ENCODE data around the gene HEMK1. TPM values are rescaled to one million over a fixed set of nuclear protein-coding genes. Genes with fewer than 3 reads are reported as not detected.

Gene HEMK1
- total RNA-seq, 2 experiments from 2014 or later, result 27.0 to 30.4 TPM

DNA sequence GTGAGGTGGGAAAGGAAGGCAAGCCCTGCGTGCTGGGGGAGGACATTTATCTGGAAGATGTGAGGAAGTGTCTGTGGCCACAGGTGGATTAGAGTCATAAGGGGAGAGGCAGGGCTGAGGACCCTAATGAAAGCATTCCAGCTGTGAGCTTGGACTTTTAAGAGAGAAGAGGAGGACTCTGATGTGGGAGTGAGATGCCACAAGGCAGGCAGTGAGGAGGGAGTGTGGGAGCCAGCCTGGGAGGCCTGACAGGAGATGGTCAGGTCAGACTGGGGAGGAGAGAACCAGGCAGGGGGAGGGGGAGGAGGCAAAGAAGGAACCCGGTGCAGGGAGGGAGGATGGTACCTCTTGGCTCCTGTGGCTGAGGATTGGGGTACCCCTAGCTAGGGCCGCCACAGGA is 68.6 kb downstream of the HEMK1 start:
- peaks cover 53% of the 10 kb centered on the region for H3K4me1 Mint-ChIP-seq (ENCODE audit: low read depth)
- CTCF ChIA-PET, result interaction anchor here (1.3 to 2.4 kb wide), 2 partner anchors 15 to 22 kb away, joined by 6 to 10 read pairs; partner anchors contain the start of gene MAPKAPK3
- H3K4me3 Mint-ChIP-seq, result no peak overlapping the region
- intact Hi-C loops (cut with micrococcal nuclease), result no loop called here
- H3K27ac Mint-ChIP-seq, result peak overlapping the region; percentile 2
- H3K27me3 Mint-ChIP-seq (ENCODE audit: low read depth), result no peaks in the 10 kb centered on the region
- H3K36me3 Mint-ChIP-seq (ENCODE audit: low read depth), result peaks cover 12% of the 10 kb centered on the region
- no peaks in the 10 kb centered on the region for H3K9me3 Mint-ChIP-seq
- no peak for DNase-seq

DNA sequence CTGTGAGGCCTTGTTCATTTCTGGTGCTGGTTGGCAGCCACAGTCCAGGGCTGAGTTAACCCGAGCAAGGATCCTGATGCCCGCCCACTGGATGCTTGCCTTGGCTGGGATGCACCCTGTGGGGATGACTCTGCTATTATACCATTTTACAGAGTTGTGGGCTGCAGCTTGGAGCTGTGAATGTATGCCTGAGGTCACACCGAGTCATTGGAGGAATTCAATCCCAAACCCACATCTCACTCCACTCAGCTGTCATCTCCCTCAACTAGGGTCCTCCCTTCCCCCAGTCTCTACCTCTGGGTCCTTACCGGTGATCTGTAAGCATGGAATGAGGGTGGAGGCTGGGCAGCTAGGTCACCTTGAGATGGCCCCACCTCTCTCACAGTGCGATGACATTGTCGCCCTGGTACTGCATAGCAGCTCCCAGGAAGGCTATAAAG is 69.8 kb downstream of the HEMK1 start:
- Mint-ChIP-seq H3K27me3 (ENCODE audit: low read depth) (no peaks in the 10 kb centered on the region), H3K36me3 (ENCODE audit: low read depth) (peaks cover 19% of the 10 kb centered on the region), H3K27ac (peak overlapping the region; percentile 32), H3K9me3 (no peaks in the 10 kb centered on the region), H3K4me3 (no peak overlapping the region), H3K4me1 (ENCODE audit: low read depth) (peaks cover 42% of the 10 kb centered on the region)
- CTCF ChIA-PET, result interaction anchor here (1.1 to 1.3 kb wide), 3 partner anchors 13 to 23 kb away, joined by 3 to 6 read pairs (median 4); partner anchors contain the start of gene MAPKAPK3
- DNase-seq, result no peak
- intact Hi-C loops (cut with micrococcal nuclease), result no loop called here

DNA sequence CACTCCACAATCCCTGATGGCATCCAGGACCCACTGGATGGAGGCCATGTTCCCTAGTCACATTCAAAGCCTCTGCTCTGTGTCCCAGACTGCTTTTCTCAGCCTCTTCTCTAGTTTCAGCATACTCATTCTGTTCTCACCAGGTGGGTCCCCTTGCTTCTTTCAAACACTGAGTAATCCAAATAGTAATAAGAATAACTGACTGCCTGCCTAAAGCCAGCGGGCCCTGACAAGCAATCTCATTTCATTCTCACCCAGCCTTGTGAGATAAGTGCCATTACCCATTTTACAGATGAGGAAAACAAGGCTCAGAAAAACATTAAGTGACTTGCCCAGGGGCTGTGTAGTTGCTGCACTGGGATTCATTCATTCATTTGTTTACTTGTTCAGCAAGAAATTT is 73.1 kb downstream of the HEMK1 start:
- Mint-ChIP-seq H3K36me3 (ENCODE audit: low read depth) (peaks cover 27% of the 10 kb centered on the region), H3K4me3 (no peak overlapping the region), H3K9me3 (no peaks in the 10 kb centered on the region), H3K4me1 (ENCODE audit: low read depth) (peaks cover 21% of the 10 kb centered on the region), H3K27me3 (ENCODE audit: low read depth) (no peaks in the 10 kb centered on the region), H3K27ac (peak overlapping the region; percentile 33)
- peak; percentile 56 for DNase-seq
- CTCF ChIA-PET, result interaction anchor here (1.0 kb wide), 1 partner anchor 10 kb away, joined by 3 read pairs; no protein-coding TSS in a partner anchor
- intact Hi-C loops (cut with micrococcal nuclease), result loop anchor here (1.0 kb wide), 1 partner anchor 18 kb away; no protein-coding TSS in a partner anchor

DNA sequence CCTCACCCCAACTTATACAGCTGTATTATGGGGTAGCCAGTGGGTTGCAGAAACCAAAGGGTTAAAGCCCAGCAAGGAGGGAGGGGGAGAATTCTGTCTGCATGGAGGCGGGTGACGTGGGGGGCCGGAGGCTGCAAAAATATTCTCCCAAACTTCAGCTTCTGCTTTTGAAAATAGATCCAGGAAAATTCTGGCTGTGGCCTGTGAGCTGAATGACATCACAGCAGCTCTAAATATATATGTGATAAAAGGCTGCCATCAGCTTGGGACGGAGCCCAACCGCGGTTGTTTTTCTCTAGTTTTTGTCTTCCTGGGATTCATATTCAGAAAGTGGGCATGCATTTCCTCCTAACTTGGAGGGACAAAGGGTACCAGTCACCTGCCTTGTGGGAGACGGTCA is 75.2 kb downstream of the HEMK1 start:
- H3K36me3 Mint-ChIP-seq (ENCODE audit: low read depth), result peaks cover 29% of the 10 kb centered on the region
- H3K27me3 Mint-ChIP-seq (ENCODE audit: low read depth), result no peaks in the 10 kb centered on the region
- H3K27ac Mint-ChIP-seq, result no peak overlapping the region
- intact Hi-C loops (cut with micrococcal nuclease), result no loop called here
- DNase-seq, result no peak
- H3K4me3 Mint-ChIP-seq, result no peak overlapping the region
- CTCF ChIA-PET, result interaction anchor here (0.9 kb wide), 1 partner anchor 8 kb away, joined by 3 read pairs; no protein-coding TSS in a partner anchor
- H3K4me1 Mint-ChIP-seq (ENCODE audit: low read depth), result peaks cover 13% of the 10 kb centered on the region
- H3K9me3 Mint-ChIP-seq, result no peaks in the 10 kb centered on the region

DNA sequence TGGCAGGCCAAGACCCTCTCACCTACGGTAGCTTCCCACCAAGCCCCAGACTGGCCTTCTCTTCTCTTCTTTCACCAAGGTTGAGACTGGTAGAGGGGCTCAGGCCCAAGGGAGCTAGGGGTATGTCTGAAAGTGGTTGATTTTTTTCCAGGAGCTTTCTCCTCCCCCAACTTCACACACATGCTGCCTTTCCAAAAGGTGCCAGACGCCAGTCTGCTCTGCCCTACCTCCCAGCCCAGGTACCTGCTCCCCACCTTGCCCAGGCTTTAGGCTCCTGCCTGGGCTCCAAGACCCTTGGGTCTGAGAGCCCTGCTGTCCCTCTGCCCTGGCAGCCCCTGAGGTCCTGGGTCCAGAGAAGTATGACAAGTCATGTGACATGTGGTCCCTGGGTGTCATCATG is 76.1 kb downstream of the HEMK1 start:
- Mint-ChIP-seq H3K36me3 (ENCODE audit: low read depth) (peaks cover 29% of the 10 kb centered on the region), H3K27me3 (ENCODE audit: low read depth) (no peaks in the 10 kb centered on the region), H3K4me3 (no peak overlapping the region), H3K9me3 (no peaks in the 10 kb centered on the region), H3K4me1 (ENCODE audit: low read depth) (peaks cover 16% of the 10 kb centered on the region), H3K27ac (no peak overlapping the region)
- no peak for DNase-seq
- intact Hi-C loops (cut with micrococcal nuclease), result no loop called here
- CTCF ChIA-PET, result interaction anchor here (0.9 to 1.7 kb wide), 3 partner anchors 9 to 32 kb away, joined by 4 read pairs; no protein-coding TSS in a partner anchor

Other genes starting within 250 kb of the HEMK1 start
- 1 to 10 TPM; 1.5 to 2.1 TPM for gene HYAL2, start 246.8 kb upstream of the HEMK1 start, total RNA-seq
- gene TUSC2, start 241.3 kb upstream of the HEMK1 start, total RNA-seq, result 10 to 100 TPM; 14.1 to 14.4 TPM
- gene RASSF1, start 228.7 kb upstream of the HEMK1 start, total RNA-seq, result 10 to 100 TPM; 37.5 to 38.5 TPM
- gene ZMYND10, start 223.8 kb upstream of the HEMK1 start, total RNA-seq, result under 1 TPM; 0.54 to 0.57 TPM
- 10 to 100 TPM; 27.7 to 31.3 TPM for gene NPRL2, start 218.7 kb upstream of the HEMK1 start, total RNA-seq
- gene CYB561D2, start 218.7 kb upstream of the HEMK1 start, total RNA-seq, result 10 to 100 TPM; 11.0 to 11.3 TPM
- gene TMEM115, start 210.0 kb upstream of the HEMK1 start, total RNA-seq, result 10 to 100 TPM; 10.6 to 11.1 TPM
- gene CACNA2D2, start 65.9 kb upstream of the HEMK1 start, total RNA-seq, result under 1 TPM; 0.89 to 0.95 TPM
- 1 to 10 TPM; 3.1 to 3.8 TPM for gene C3orf18, start 1.8 kb upstream of the HEMK1 start, total RNA-seq
- 100 to 1,000 TPM; 136 to 138 TPM for gene CISH, start 42.3 kb downstream of the HEMK1 start, total RNA-seq
- gene MAPKAPK3, start 47.6 kb downstream of the HEMK1 start, total RNA-seq, result 100 to 1,000 TPM; 105 to 106 TPM
- gene DOCK3, start 105.4 kb downstream of the HEMK1 start, total RNA-seq, result 1 to 10 TPM; 1.6 to 1.7 TPM

Measured in activated naive CD4-positive, alpha-beta T cell treated with anti-CD3 and anti-CD28 coated beads for 36 hours (primary cell).